ENCODE data around the gene FARP2. TPM values are rescaled to one million over a fixed set of nuclear protein-coding genes. Genes with fewer than 3 reads are reported as not detected.

Gene FARP2
- polyA plus RNA-seq, 1 of the 3 experiments (the other 2 are of a cell fraction): 11.5 TPM

DNA sequence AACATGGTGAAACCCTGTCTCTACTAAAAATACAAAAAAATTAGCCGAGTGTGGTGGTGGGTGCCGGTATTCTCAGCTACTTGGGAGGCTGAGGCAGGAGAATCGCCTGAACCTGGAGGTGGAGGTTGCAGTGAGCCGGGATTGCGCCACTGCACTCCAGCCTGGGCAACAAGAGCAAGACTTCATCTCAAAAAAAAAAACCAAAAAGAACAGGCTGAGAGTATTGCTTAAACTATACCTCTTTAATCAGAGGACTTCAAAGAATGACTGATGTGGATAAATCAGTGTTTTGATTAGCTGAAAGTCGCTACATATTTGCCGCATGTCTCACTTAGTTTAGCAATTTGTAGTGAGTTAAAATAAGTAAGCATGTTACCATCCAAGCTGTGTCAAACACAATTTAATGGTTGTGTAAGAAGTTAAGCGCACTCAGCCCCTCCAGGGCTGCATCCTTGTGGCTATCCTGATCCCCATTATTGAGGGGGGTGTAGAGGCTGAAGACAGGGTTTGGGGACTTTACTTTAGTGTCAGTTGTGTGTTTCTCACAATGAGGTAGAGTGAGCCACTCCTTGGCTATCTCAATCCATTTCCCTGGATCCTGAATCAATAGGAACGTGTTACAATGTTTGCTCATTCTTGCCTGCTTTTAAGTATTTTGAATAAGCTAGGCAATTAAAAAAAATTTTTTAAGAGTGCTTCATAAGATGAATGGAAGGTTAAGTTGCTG is 11.0 kb upstream of the FARP2 start:
- WGBS (ENCODE audit: low lambda C conversion rate): 85% methylated on average over 9 of the region's 9 CpGs
- ChIA-PET CTCF (no interaction called here), POLR2A (no interaction called here)
- no peaks in the 10 kb centered on the region for H3K4me1 ChIP-seq (ENCODE audit: control insufficient read depth in 1 of 2, insufficient read depth in 2 of 2, low read depth in 1 of 2, low read length in 1 of 2)
- no peaks in the 10 kb centered on the region for H3K27me3 ChIP-seq (ENCODE audit: insufficient read depth)
- H3K4me3 ChIP-seq (ENCODE audit: low read depth in 2 of 2, low read length in 1 of 2): no peak overlapping the region
- no peak overlapping the region for H2AFZ ChIP-seq (ENCODE audit: low read depth)
- DNase-seq: no peak
- H4K20me1 ChIP-seq (ENCODE audit: insufficient read depth): peaks cover 36% of the 10 kb centered on the region
- H3K9me3 ChIP-seq: no peaks in the 10 kb centered on the region
- no peak overlapping the region for H3K9ac ChIP-seq
- H3K9me2 ChIP-seq: no peaks in the 10 kb centered on the region
- peaks cover 13% of the 10 kb centered on the region for H3F3A ChIP-seq (replicated peaks; ENCODE audit: insufficient read depth)
- H3K36me3 ChIP-seq (replicated peaks in 1 of 2; ENCODE audit: control insufficient read depth in 1 of 2, insufficient read depth in 2 of 2, low read length in 1 of 2): peaks cover 75 to 91% of the 10 kb centered on the region in 2 experiments
- no peak overlapping the region for H3K27ac ChIP-seq (ENCODE audit: low read depth in 2 of 2, low read length in 1 of 2)
- TF ChIP-seq NRF1 (IDR thresholded peaks at IDR 0.05; ENCODE audit: low read depth, low read length) (no peak), USF2 (IDR thresholded peaks at IDR 0.05; ENCODE audit: borderline replicate concordance, low read depth, low read length) (no peak), EZH2phosphoT487 (IDR thresholded peaks at IDR 0.05; ENCODE audit: borderline replicate concordance, low read depth) (no peak), SIN3A (IDR thresholded peaks at IDR 0.05; ENCODE audit: borderline replicate concordance, low read depth, low read length) (no peak), JUND (IDR thresholded peaks at IDR 0.05) (no peak), FOSL2 (IDR thresholded peaks at IDR 0.05; ENCODE audit: borderline replicate concordance, low read depth) (no peak), TAF1 (IDR thresholded peaks at IDR 0.05; ENCODE audit: borderline replicate concordance, low read depth, low read length) (no peak), TEAD4 (IDR thresholded peaks at IDR 0.05; ENCODE audit: borderline replicate concordance, insufficient read depth) (no peak)
- H3K4me2 ChIP-seq: no peak overlapping the region
- H3K79me2 ChIP-seq (ENCODE audit: insufficient read depth): peaks cover 31% of the 10 kb centered on the region

DNA sequence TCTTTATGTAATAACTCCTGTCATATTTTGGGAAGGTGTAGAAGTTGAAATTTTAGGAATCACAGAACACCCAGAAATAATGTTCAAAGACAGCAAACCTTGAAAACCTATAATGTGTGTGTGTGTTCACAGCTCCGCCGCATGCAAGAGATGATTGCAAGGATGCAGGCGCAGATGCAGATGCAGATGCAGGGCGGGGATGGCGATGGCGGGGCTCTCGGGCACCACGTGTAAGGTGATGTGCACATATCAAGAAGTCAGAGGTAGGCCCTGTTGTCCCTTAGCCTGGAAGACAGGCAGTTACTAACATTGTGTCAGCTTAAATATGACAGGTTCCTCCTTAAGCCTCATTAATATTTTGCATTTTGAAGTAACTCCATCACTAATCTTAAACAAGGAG is 6.1 kb upstream of the FARP2 start:
- CTCF ChIA-PET: interaction anchor here (1.3 kb wide), 1 partner anchor 499 kb away, joined by 3 read pairs; no protein-coding TSS in a partner anchor
- Histone ChIP-seq H3K9me3 (no peaks in the 10 kb centered on the region), H3K27me3 (ENCODE audit: insufficient read depth) (no peaks in the 10 kb centered on the region), H3K27ac (ENCODE audit: low read depth in 2 of 2, low read length in 1 of 2) (no peak overlapping the region), H4K20me1 (ENCODE audit: insufficient read depth) (peaks cover 3% of the 10 kb centered on the region; the same call in 1 of the 2 replicates), H3F3A (replicated peaks; ENCODE audit: insufficient read depth) (peaks cover 48% of the 10 kb centered on the region), H3K4me1 (ENCODE audit: control insufficient read depth in 1 of 2, insufficient read depth in 2 of 2, low read depth in 1 of 2, low read length in 1 of 2) (peaks cover 0 to under 1% of the 10 kb centered on the region in 2 experiments; a peak in 1 of 4 replicates), H3K9ac (no peak overlapping the region), H3K79me2 (ENCODE audit: insufficient read depth) (0 out of 2 replicates have a peak, but pooled peaks cover 8% of the 10 kb centered on the region), H3K9me2 (no peaks in the 10 kb centered on the region), H2AFZ (ENCODE audit: low read depth) (no peak overlapping the region), H3K36me3 (replicated peaks in 1 of 2; ENCODE audit: control insufficient read depth in 1 of 2, insufficient read depth in 2 of 2, low read length in 1 of 2) (peaks cover 72 to 87% of the 10 kb centered on the region in 2 experiments), H3K4me2 (no peak overlapping the region), H3K4me3 (ENCODE audit: low read depth in 2 of 2, low read length in 1 of 2) (no peak overlapping the region)
- TF ChIP-seq RCOR1 (IDR thresholded peaks at IDR 0.05; ENCODE audit: low read length) (no peak), TAF1 (IDR thresholded peaks at IDR 0.05; ENCODE audit: borderline replicate concordance, low read depth, low read length) (no peak), FOXM1 (IDR thresholded peaks at IDR 0.05; ENCODE audit: low read depth) (no peak), MEF2A (IDR thresholded peaks at IDR 0.05; ENCODE audit: borderline replicate concordance, low read depth) (no peak)
- TF ChIP-seq, protein P1, sequence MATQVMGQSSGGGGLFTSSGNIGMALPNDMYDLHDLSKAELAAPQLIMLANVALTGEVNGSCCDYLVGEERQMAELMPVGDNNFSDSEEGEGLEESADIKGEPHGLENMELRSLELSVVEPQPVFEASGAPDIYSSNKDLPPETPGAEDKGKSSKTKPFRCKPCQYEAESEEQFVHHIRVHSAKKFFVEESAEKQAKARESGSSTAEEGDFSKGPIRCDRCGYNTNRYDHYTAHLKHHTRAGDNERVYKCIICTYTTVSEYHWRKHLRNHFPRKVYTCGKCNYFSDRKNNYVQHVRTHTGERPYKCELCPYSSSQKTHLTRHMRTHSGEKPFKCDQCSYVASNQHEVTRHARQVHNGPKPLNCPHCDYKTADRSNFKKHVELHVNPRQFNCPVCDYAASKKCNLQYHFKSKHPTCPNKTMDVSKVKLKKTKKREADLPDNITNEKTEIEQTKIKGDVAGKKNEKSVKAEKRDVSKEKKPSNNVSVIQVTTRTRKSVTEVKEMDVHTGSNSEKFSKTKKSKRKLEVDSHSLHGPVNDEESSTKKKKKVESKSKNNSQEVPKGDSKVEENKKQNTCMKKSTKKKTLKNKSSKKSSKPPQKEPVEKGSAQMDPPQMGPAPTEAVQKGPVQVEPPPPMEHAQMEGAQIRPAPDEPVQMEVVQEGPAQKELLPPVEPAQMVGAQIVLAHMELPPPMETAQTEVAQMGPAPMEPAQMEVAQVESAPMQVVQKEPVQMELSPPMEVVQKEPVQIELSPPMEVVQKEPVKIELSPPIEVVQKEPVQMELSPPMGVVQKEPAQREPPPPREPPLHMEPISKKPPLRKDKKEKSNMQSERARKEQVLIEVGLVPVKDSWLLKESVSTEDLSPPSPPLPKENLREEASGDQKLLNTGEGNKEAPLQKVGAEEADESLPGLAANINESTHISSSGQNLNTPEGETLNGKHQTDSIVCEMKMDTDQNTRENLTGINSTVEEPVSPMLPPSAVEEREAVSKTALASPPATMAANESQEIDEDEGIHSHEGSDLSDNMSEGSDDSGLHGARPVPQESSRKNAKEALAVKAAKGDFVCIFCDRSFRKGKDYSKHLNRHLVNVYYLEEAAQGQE (IDR thresholded peaks at IDR 0.05; ENCODE audit: low read depth, low read length): no peak
- TF ChIP-seq, protein P2, sequence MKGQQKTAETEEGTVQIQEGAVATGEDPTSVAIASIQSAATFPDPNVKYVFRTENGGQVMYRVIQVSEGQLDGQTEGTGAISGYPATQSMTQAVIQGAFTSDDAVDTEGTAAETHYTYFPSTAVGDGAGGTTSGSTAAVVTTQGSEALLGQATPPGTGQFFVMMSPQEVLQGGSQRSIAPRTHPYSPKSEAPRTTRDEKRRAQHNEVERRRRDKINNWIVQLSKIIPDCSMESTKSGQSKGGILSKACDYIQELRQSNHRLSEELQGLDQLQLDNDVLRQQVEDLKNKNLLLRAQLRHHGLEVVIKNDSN (IDR thresholded peaks at IDR 0.05; ENCODE audit: borderline replicate concordance, low read depth): no peak
- no peak for DNase-seq
- 91% methylated on average over 8 of the region's 8 CpGs for WGBS (ENCODE audit: low lambda C conversion rate)
- POLR2A ChIA-PET: no interaction called here
